Suppressor macrophage (primary cell): ENCODE measurements around the gene MED7.

Source experiments
- DNase-seq, 4 experiments: peaks; one replicate each; pipeline ENCODE4 v3.0.0-alpha.2; 2020 to 2022

MED7 gene

DNA sequence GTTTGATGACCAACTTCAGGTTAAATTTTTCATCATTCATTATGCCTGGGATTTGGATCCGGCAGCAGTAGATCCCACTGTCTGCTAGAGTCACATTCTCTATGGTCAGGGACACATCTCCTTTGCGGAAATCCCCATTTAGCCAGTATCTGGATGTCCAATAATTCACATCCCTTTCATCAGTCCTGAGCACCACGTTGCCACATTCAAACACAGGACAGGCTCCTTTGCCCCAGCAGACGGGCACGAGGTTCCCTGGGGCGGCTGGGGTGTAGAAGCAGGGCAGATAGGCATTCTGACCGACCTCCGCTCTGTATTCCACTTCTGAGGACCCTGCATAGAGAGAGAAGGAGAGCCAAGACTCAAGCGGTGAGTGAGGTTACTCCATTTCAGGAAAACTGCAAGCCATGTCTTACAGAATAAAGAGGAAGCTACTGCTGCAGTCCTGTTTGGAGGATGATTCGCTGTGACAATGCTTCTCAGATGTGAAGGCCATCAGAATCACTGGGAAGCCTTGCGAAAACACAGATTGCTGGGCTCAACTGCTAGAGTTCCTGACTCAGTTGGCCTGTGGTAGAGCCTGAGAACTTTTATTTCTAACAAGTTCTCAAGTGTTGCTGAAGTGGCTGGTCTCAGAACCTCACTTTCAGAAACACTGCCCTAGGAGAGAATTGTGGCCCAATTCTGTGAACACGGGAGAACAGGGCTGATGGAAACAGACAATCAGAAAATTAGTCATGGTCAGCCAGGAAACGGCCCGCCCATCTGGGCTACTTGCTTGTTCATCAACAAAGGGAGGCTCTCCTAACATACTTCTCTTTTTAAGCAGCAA is 35.8 kb downstream of the MED7 start:
- peak; percentile 85 to 87 (median 87) for DNase-seq

DNA sequence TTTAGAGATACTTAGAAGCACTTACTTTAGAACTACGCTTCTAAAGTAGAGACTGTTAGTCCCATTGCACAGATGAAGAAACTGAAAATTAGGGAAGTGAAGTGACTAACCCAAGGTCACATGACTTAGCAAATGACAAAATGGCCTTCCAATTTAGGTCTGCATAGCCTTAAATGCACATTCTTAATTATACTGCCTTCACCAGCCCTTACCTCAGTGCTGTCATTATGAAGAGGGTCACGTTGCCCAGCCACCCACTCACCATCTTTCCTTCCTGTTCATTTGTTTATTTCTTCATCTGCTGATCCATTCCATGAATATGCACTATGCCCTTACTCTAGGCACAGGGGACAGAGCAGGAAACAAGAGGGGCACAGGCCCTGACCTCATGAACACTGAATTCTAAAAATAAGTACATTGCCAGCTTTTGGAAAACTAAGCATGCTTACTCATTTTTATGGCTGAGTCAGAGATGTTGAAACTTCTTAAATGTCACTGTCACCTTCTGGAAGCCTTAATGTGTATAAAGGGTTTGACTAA is 42.5 kb downstream of the MED7 start:
- DNase-seq, result peak; percentile 83 to 95 (median 86)

DNA sequence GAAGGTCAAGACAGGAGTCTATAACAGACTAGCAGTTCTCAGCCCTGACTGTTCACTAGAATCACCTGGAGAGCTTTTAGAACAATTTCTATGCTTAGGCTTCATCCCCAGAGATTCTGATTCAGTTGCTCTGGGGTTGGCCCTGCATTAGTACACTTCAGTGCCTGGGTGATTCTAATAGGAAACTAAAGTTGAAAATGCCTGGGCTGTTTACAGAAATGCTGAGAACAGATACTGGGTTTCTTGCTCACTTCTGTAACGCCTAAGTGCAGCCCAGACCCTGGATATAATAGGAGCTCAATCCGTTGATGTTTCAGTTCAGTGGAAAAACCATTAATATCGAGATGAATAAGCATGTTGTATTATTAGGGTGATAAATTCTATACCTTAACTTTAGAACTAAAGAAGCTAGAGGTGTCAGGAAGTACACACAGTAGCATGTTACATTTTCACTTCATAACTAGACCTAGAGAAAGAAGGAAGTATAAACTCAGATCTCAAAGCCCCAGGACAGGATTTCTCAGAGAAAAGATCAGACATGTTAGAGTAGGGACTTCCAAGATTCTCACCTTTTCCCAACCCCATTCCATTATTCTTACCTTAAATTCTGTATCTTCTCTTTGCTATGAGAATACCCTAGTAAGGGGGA is 54.2 kb downstream of the MED7 start:
- no peak for DNase-seq
